OCI-LY1 (cell line): ENCODE data around the gene DAAM2.

Experiments
- CTCF ChIP-seq: fragments of 200-600 bp; sonication (generic), shearing (Covaris generic); IDR thresholded peaks from 2 replicates; pipeline ENCODE4 v1.5.1; 2017; ENCODE audit warnings: mild to moderate bottlenecking, antibody characterized with exemption, low read length, moderate library complexity, mixed read lengths
- EZH2 ChIP-seq: fragments of 200-600 bp; sonication (generic), shearing (Covaris generic); IDR thresholded peaks from 2 replicates; pipeline ENCODE4 v1.8.0; 2017; ENCODE audit warnings: borderline replicate concordance, mixed run types, mild to moderate bottlenecking, antibody characterized with exemption, low read length, moderate library complexity, mixed read lengths

- TF ChIP-seq CTCF (no peak), EZH2 (no peak)
Observed at GRCh38 chr6:39849228-39849627, 57.1 kb downstream of the DAAM2 start.
